PC-9 (cell line): Measurements from ENCODE around the gene CYP11A1. TPM values are rescaled to one million over a fixed set of nuclear protein-coding genes. Genes with fewer than 3 reads are reported as not detected.

ENCODE experiments used
- BruUV-seq: library from RNA; stranded (reverse); fragments of 400-500 nt; replicated peaks from 2 replicates; lab custom pipeline; 2021; lab: Mats Ljungman, UMichigan
- CTCF ChIA-PET: fragments of 300-600 bp; sonication (Branson Sonifier 250); formaldehyde crosslinking; loops from one replicate; lab custom pipeline; 2022; ENCODE audit warnings: antibody characterized with exemption; lab: Charles Lee
- POLR2A ChIA-PET: fragments of 300-600 bp; sonication (Branson Sonifier 250); formaldehyde crosslinking; loops from one replicate; lab custom pipeline; 2022; ENCODE audit warnings: antibody characterized with exemption; ENCODE audit not compliant: unreplicated experiment; lab: Charles Lee
- DNase-seq, 2 experiments: peaks; one replicate each; pipeline versions ENCODE4 v3.0.0 to v3.0.0-alpha.2; 2015 to 2022; ENCODE audit warnings: mixed read lengths in 1 of 2
- H2AFZ ChIP-seq: fragments of 200-600 bp; sonication (generic); 2 replicates; pipeline ENCODE4 v1.8.1; 2017; ENCODE audit warnings: antibody characterized with exemption
- H3F3A ChIP-seq: fragments of 200-600 bp; sonication (generic); 2 replicates; pipeline ENCODE4 v1.8.1; 2017; ENCODE audit warnings: antibody characterized with exemption, mild to moderate bottlenecking, low read depth; ENCODE audit not compliant: insufficient read depth
- H3K27ac ChIP-seq: fragments of 200-600 bp; sonication (generic); 2 replicates; pipeline ENCODE4 v1.6.1; 2016; ENCODE audit warnings: mixed run types
- H3K27me3 ChIP-seq: fragments of 200-600 bp; sonication (generic); 2 replicates; pipeline ENCODE4 v1.6.1; 2016; ENCODE audit warnings: low read depth, mixed run types; ENCODE audit not compliant: insufficient read depth
- H3K36me3 ChIP-seq: fragments of 200-600 bp; sonication (generic); 2 replicates; pipeline ENCODE4 v1.6.1; 2016; ENCODE audit warnings: low read depth, mixed run types
- H3K4me1 ChIP-seq: fragments of 200-600 bp; sonication (generic); replicated peaks from 2 replicates; pipeline ENCODE4 v1.6.1; 2016; ENCODE audit warnings: mixed run types; ENCODE audit not compliant: insufficient read depth
- H3K4me2 ChIP-seq: fragments of 200-600 bp; sonication (generic); 2 replicates; pipeline ENCODE4 v1.6.1; 2017; ENCODE audit warnings: mixed run types
- H3K4me3 ChIP-seq: fragments of 200-600 bp; sonication (generic); 2 replicates; pipeline ENCODE4 v1.6.1; 2016; ENCODE audit warnings: mixed run types
- H3K79me2 ChIP-seq: fragments of 200-600 bp; sonication (generic); 2 replicates; pipeline ENCODE4 v1.6.1; 2017; ENCODE audit warnings: low read depth, mixed run types
- H3K9me2 ChIP-seq: fragments of 200-600 bp; sonication (generic); 2 replicates; pipeline ENCODE4 v1.8.1; 2017; ENCODE audit warnings: mild to moderate bottlenecking; ENCODE audit not compliant: insufficient read depth
- H3K9me3 ChIP-seq: fragments of 200-600 bp; sonication (generic); 2 replicates; pipeline ENCODE4 v1.8.1; 2016; ENCODE audit warnings: low read depth; ENCODE audit not compliant: insufficient read depth
- H4K20me1 ChIP-seq: fragments of 200-600 bp; sonication (generic); 2 replicates; pipeline ENCODE4 v1.8.1; 2017; ENCODE audit not compliant: insufficient read depth
- CTCF ChIP-seq: fragments of 200-600 bp; sonication (generic); conservative IDR thresholded peaks from 2 replicates; pipeline ENCODE4 v1.6.1; 2017; ENCODE audit warnings: mixed run types, antibody characterized with exemption, mild to moderate bottlenecking, moderate library complexity
- EZH2 ChIP-seq: fragments of 200-600 bp; sonication (generic); IDR thresholded peaks from 2 replicates; pipeline ENCODE4 v1.8.0; 2017; ENCODE audit warnings: antibody characterized with exemption, low read depth
- intact Hi-C: fragments of 100-400 bp; cut with micrococcal nuclease; formaldehyde crosslinking; loops from one replicate; pipeline ENCODE4 v1.10.0; 2022; ENCODE audit not compliant: unreplicated experiment
- total RNA-seq: library from RNA; stranded (reverse); gene quantifications from 2 replicates; pipeline ENCODE4 v1.2.3, GENCODE V29; 2021

Gene CYP11A1
- total RNA-seq, 1 experiment from 2014 or later, result 7.1 TPM

- TF ChIP-seq EZH2, result no peak
- no peak for TF ChIP-seq CTCF
- Histone ChIP-seq H3K36me3 (no peaks in the 10 kb centered on the region), H4K20me1 (no peaks in the 10 kb centered on the region), H3K4me3 (no peak overlapping the region), H3K27ac (no peak overlapping the region), H3K4me1 (peaks cover 17% of the 10 kb centered on the region), H3F3A (peaks cover 5% of the 10 kb centered on the region; the same call in 1 of the 2 replicates), H3K9me3 (no peaks in the 10 kb centered on the region), H3K79me2 (no peaks in the 10 kb centered on the region), H3K9me2 (no peaks in the 10 kb centered on the region), H3K4me2 (no peak overlapping the region), H3K27me3 (no peaks in the 10 kb centered on the region), H2AFZ (no peak overlapping the region)
- DNase-seq, result no peak
- intact Hi-C loops, result no loop called here
- BruUV-seq, result no TSS peak
- ChIA-PET POLR2A (interaction anchor here (0.6 kb wide), 2 partner anchors 11 to 461 kb away, joined by 5 to 6 read pairs; no protein-coding TSS in a partner anchor), CTCF (no interaction called here)
These were observed 41.4 kb upstream of the CYP11A1 start for GRCh38 chr15:74408815-74409214.

- Histone ChIP-seq H3K4me2 (no peak overlapping the region), H3F3A (peaks cover 5% of the 10 kb centered on the region; the same call in 1 of the 2 replicates), H2AFZ (no peak overlapping the region), H3K9me2 (no peaks in the 10 kb centered on the region), H3K36me3 (no peaks in the 10 kb centered on the region), H3K9me3 (no peaks in the 10 kb centered on the region), H3K79me2 (no peaks in the 10 kb centered on the region), H4K20me1 (no peaks in the 10 kb centered on the region), H3K27ac (no peak overlapping the region), H3K4me1 (peaks cover 17% of the 10 kb centered on the region), H3K27me3 (no peaks in the 10 kb centered on the region), H3K4me3 (no peak overlapping the region)
- no peak for DNase-seq
- intact Hi-C loops, result no loop called here
- TF ChIP-seq EZH2, result no peak
- TF ChIP-seq CTCF, result no peak
- POLR2A ChIA-PET, result no interaction called here
- CTCF ChIA-PET, result no interaction called here
- no TSS peak for BruUV-seq
These were observed 40.9 kb upstream of the CYP11A1 start for GRCh38 chr15:74408385-74408784.

GRCh38 chr15:74406992-74407705 is 39.7 kb upstream of the CYP11A1 start:
- Histone ChIP-seq H3K9me2 (no peaks in the 10 kb centered on the region), H4K20me1 (no peaks in the 10 kb centered on the region), H3K27me3 (no peaks in the 10 kb centered on the region), H3F3A (peaks cover 5% of the 10 kb centered on the region; the same call in 1 of the 2 replicates), H3K4me2 (peak overlapping the region; percentile 54), H3K36me3 (no peaks in the 10 kb centered on the region), H3K4me3 (no peak overlapping the region; the same call in 1 of the 2 replicates), H3K4me1 (peaks cover 17% of the 10 kb centered on the region), H2AFZ (no peak overlapping the region), H3K79me2 (no peaks in the 10 kb centered on the region), H3K9me3 (no peaks in the 10 kb centered on the region), H3K27ac (peak overlapping the region; percentile 26; the same call in 1 of the 2 replicates)
- CTCF ChIA-PET, result interaction anchor here (0.6 to 0.9 kb wide), 4 partner anchors 22 to 618 kb away, joined by 3 to 11 read pairs (median 3); partner anchors contain the start of gene UBL7
- POLR2A ChIA-PET, result interaction anchor here (0.6 kb wide), 1 partner anchor 809 kb away, joined by 3 read pairs; no protein-coding TSS in a partner anchor
- peak; percentile 75 to 82 for DNase-seq
- TF ChIP-seq CTCF (no peak), EZH2 (no peak)
- intact Hi-C loops, result no loop called here
- TSS peak; percentile 83 for BruUV-seq
